ENCODE results near the gene PNISR. TPM values are rescaled to one million over a fixed set of nuclear protein-coding genes. Genes with fewer than 3 reads are reported as not detected.

Gene PNISR
- total RNA-seq, 1 experiment from 2014 or later: 69.5 TPM

DNA sequence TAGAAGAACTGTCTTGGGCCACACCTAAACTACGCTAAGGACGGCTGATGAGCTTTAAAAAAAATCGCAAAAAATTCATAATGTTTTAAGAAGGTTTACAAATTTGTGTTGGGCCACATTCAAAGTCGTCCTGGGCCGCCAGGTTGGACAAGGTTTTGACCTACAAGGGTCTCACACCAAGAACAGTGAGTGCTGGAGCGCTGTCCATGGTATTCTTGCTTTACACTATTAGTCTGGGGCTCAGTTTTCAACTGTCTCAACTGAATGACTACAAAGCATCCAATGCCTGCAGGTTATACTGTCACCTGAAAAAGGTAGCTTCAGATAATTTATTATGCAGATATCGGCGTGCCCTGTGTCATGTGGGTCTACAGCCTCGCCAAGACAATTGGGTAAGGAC, 72.0 kb downstream of the PNISR start:
- Mint-ChIP-seq H3K36me3 (ENCODE audit: insufficient read depth, unreplicated experiment) (no peaks in the 10 kb centered on the region), H3K4me3 (ENCODE audit: unreplicated experiment) (no peak overlapping the region), H3K9me3 (ENCODE audit: unreplicated experiment) (peaks cover 6% of the 10 kb centered on the region), H3K27me3 (ENCODE audit: insufficient read depth, unreplicated experiment) (peaks cover 19% of the 10 kb centered on the region), H3K27ac (ENCODE audit: unreplicated experiment) (no peak overlapping the region), H3K4me1 (ENCODE audit: low read depth, unreplicated experiment) (no peaks in the 10 kb centered on the region)
- no peak overlapping the region for H3K4me3 ChIP-seq (ENCODE audit: low read depth, low read length)
- POLR2A ChIA-PET: no interaction called here
- BruUV-seq (replicated peaks): no TSS peak
- intact Hi-C loops (cut with micrococcal nuclease; ENCODE audit: unreplicated experiment): no loop called here
- CTCF ChIA-PET: no interaction called here
- no peaks in the 10 kb centered on the region for H3K4me1 ChIP-seq
- peak in 1 of 2 experiments; percentile 35 for DNase-seq
- no peaks in the 10 kb centered on the region for H3K36me3 ChIP-seq (ENCODE audit: control insufficient read depth, insufficient read depth, low read length)
- TF ChIP-seq, protein P1, sequence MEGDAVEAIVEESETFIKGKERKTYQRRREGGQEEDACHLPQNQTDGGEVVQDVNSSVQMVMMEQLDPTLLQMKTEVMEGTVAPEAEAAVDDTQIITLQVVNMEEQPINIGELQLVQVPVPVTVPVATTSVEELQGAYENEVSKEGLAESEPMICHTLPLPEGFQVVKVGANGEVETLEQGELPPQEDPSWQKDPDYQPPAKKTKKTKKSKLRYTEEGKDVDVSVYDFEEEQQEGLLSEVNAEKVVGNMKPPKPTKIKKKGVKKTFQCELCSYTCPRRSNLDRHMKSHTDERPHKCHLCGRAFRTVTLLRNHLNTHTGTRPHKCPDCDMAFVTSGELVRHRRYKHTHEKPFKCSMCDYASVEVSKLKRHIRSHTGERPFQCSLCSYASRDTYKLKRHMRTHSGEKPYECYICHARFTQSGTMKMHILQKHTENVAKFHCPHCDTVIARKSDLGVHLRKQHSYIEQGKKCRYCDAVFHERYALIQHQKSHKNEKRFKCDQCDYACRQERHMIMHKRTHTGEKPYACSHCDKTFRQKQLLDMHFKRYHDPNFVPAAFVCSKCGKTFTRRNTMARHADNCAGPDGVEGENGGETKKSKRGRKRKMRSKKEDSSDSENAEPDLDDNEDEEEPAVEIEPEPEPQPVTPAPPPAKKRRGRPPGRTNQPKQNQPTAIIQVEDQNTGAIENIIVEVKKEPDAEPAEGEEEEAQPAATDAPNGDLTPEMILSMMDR (IDR thresholded peaks at IDR 0.05; ENCODE audit: insufficient read depth in 1 of 2, low read depth in 1 of 2, low read length in 1 of 2, severe bottlenecking in 1 of 2, unreplicated experiment in 1 of 2): no peak
- no peaks in the 10 kb centered on the region for H3K9me3 ChIP-seq
- H3K27me3 ChIP-seq (replicated peaks; ENCODE audit: control insufficient read depth, insufficient read depth, low read length): no peaks in the 10 kb centered on the region

GRCh38 chr6:99350573-99350972, 74.5 kb downstream of the PNISR start:
- no TSS peak for BruUV-seq (replicated peaks)
- Histone ChIP-seq H3K9me3 (no peaks in the 10 kb centered on the region), H3K36me3 (ENCODE audit: control insufficient read depth, insufficient read depth, low read length) (no peaks in the 10 kb centered on the region), H3K4me3 (ENCODE audit: low read depth, low read length) (no peak overlapping the region), H3K4me1 (no peaks in the 10 kb centered on the region), H3K27me3 (replicated peaks; ENCODE audit: control insufficient read depth, insufficient read depth, low read length) (no peaks in the 10 kb centered on the region)
- Mint-ChIP-seq H3K36me3 (ENCODE audit: insufficient read depth, unreplicated experiment) (no peaks in the 10 kb centered on the region), H3K27ac (ENCODE audit: unreplicated experiment) (no peak overlapping the region), H3K27me3 (ENCODE audit: insufficient read depth, unreplicated experiment) (peaks cover 17% of the 10 kb centered on the region), H3K4me1 (ENCODE audit: low read depth, unreplicated experiment) (no peaks in the 10 kb centered on the region), H3K4me3 (ENCODE audit: unreplicated experiment) (peak overlapping the region; percentile 56), H3K9me3 (ENCODE audit: unreplicated experiment) (no peaks in the 10 kb centered on the region)
- ChIA-PET POLR2A (no interaction called here), CTCF (no interaction called here)
- intact Hi-C loops (cut with micrococcal nuclease; ENCODE audit: unreplicated experiment): loop anchor here (2.0 kb wide), 1 partner anchor 16 kb away; no protein-coding TSS in a partner anchor
- DNase-seq: no peak
- TF ChIP-seq, protein P1 (IDR thresholded peaks at IDR 0.05; ENCODE audit: insufficient read depth in 1 of 2, low read depth in 1 of 2, low read length in 1 of 2, severe bottlenecking in 1 of 2, unreplicated experiment in 1 of 2): no peak

GRCh38 chr6:99349171-99350141, 75.7 kb downstream of the PNISR start, which contains the start of gene FAXC:
TSS of gene FAXC (minus strand) at chr6:99349674. CDS start at chr6:99349372, 302 bp downstream.
- Histone ChIP-seq H3K36me3 (ENCODE audit: control insufficient read depth, insufficient read depth, low read length) (no peaks in the 10 kb centered on the region), H3K4me1 (no peaks in the 10 kb centered on the region), H3K27me3 (replicated peaks; ENCODE audit: control insufficient read depth, insufficient read depth, low read length) (no peaks in the 10 kb centered on the region), H3K4me3 (ENCODE audit: low read depth, low read length) (peak within 1 kb of the TSS; percentile 50), H3K9me3 (no peaks in the 10 kb centered on the region)
- ChIA-PET CTCF (interaction anchor here (1.1 kb wide), 1 partner anchor 19 kb away, joined by 3 read pairs; no protein-coding TSS in a partner anchor), POLR2A (no interaction called here)
- peak within 1 kb of the TSS; percentile 56 for H3K4me3 Mint-ChIP-seq (ENCODE audit: unreplicated experiment)
- no peak within 1 kb of the TSS for H3K27ac Mint-ChIP-seq (ENCODE audit: unreplicated experiment)
- H3K9me3 Mint-ChIP-seq (ENCODE audit: unreplicated experiment): no peaks in the 10 kb centered on the region
- peak; percentile 47 to 68 for DNase-seq
- no peaks in the 10 kb centered on the region for H3K4me1 Mint-ChIP-seq (ENCODE audit: low read depth, unreplicated experiment)
- intact Hi-C loops (cut with micrococcal nuclease; ENCODE audit: unreplicated experiment): loop anchor here (2.0 kb wide), 1 partner anchor 15 kb away; no protein-coding TSS in a partner anchor
- peaks cover 15% of the 10 kb centered on the region for H3K27me3 Mint-ChIP-seq (ENCODE audit: insufficient read depth, unreplicated experiment)
- BruUV-seq (replicated peaks): no TSS peak
- TF ChIP-seq, protein P1 (IDR thresholded peaks at IDR 0.05; ENCODE audit: insufficient read depth in 1 of 2, low read depth in 1 of 2, low read length in 1 of 2, severe bottlenecking in 1 of 2, unreplicated experiment in 1 of 2): peak; percentile 29 to 42
- no peaks in the 10 kb centered on the region for H3K36me3 Mint-ChIP-seq (ENCODE audit: insufficient read depth, unreplicated experiment)

Data from Caco-2 (cell line).